Gastrocnemius medialis (tissue), 4 donors: ENCODE measurements around the gene MAD1L1.

Experiments
- POLR2A ChIP-seq, 2 donors: fragments of 450-650 bp; IDR thresholded peaks; one replicate each; pipeline ENCODE4 v1.6.1; 2017; ENCODE audit warnings: antibody characterized with exemption in 2 of 2, mild to moderate bottlenecking in 2 of 2, moderate library complexity in 2 of 2
- TF ChIP-seq, protein P1 (sequence below), 5 experiments: fragments of 450-650 bp in 3 of 5; fragments of 200-600 bp in 2 of 5; sonication (generic) in 2 of 5; IDR thresholded peaks in 4 of 5; conservative IDR thresholded peaks in 1 of 5; 1 replicate in 4 of 5; 2 replicates in 1 of 5; pipeline ENCODE4 v1.5.1; 2016 to 2019; ENCODE audit warnings: antibody characterized with exemption in 5 of 5, mild to moderate bottlenecking in 3 of 5, moderate library complexity in 3 of 5

GRCh38 chr7:2233926-2234325 lies 1.2 kb upstream of the MAD1L1 start:
- TF ChIP-seq, protein P1, sequence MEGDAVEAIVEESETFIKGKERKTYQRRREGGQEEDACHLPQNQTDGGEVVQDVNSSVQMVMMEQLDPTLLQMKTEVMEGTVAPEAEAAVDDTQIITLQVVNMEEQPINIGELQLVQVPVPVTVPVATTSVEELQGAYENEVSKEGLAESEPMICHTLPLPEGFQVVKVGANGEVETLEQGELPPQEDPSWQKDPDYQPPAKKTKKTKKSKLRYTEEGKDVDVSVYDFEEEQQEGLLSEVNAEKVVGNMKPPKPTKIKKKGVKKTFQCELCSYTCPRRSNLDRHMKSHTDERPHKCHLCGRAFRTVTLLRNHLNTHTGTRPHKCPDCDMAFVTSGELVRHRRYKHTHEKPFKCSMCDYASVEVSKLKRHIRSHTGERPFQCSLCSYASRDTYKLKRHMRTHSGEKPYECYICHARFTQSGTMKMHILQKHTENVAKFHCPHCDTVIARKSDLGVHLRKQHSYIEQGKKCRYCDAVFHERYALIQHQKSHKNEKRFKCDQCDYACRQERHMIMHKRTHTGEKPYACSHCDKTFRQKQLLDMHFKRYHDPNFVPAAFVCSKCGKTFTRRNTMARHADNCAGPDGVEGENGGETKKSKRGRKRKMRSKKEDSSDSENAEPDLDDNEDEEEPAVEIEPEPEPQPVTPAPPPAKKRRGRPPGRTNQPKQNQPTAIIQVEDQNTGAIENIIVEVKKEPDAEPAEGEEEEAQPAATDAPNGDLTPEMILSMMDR (IDR thresholded peaks at IDR 0.05 in 4 of 5, conservative IDR thresholded peaks at IDR 0.05 in 1 of 5) = no peak
- TF ChIP-seq POLR2A (IDR thresholded peaks at IDR 0.05) = no peak
